HepG2 (cell line): ENCODE data around the gene TUFM. TPM values are rescaled to one million over a fixed set of nuclear protein-coding genes. Genes with fewer than 3 reads are reported as not detected.

Experiments used
- DBP ChIP-seq: sonication (generic); formaldehyde crosslinking; IDR thresholded peaks from 2 replicates; pipeline ENCODE4 v1.4.0; 2020; ENCODE audit warnings: missing genetic modification reagents; ENCODE audit errors: not compliant biosample characterization
- DNMT3B ChIP-seq: conservative IDR thresholded peaks from 2 replicates; pipeline ENCODE4 v1.6.1; 2016; ENCODE audit warnings: missing biosample characterization, control low read depth
- FOXJ3 ChIP-seq: sonication (generic); formaldehyde crosslinking; IDR thresholded peaks from 2 replicates; pipeline ENCODE4 v1.4.0; 2020; ENCODE audit warnings: missing genetic modification reagents, mild to moderate bottlenecking, borderline replicate concordance
- HMGXB4 ChIP-seq, 2 experiments: sonication (generic) in 1 of 2; formaldehyde crosslinking in 1 of 2; IDR thresholded peaks; 2 replicates each; pipeline versions ENCODE4 v1.4.0 to v1.6.1; 2018 to 2020; ENCODE audit warnings: missing genetic modification reagents in 2 of 2, borderline replicate concordance in 1 of 2, low read depth in 1 of 2, mild to moderate bottlenecking in 1 of 2, missing biosample characterization in 1 of 2
- KLF15 ChIP-seq: sonication (generic); formaldehyde crosslinking; IDR thresholded peaks from 2 replicates; pipeline ENCODE4 v1.8.1; 2023; ENCODE audit warnings: borderline replicate concordance, mild to moderate bottlenecking, inconsistent platforms, missing genetic modification reagents, mixed read lengths
- MYC ChIP-seq: sonication (generic); formaldehyde crosslinking; IDR thresholded peaks from 2 replicates; pipeline ENCODE4 v1.9.0; 2021; ENCODE audit warnings: missing genetic modification reagents, borderline replicate concordance
- NFE2L1 ChIP-seq: sonication (generic); formaldehyde crosslinking; IDR thresholded peaks from 2 replicates; pipeline ENCODE4 v1.4.0; 2020; ENCODE audit warnings: missing genetic modification reagents, mild to moderate bottlenecking, borderline replicate concordance
- RARG ChIP-seq: sonication (generic); formaldehyde crosslinking; IDR thresholded peaks from 2 replicates; pipeline ENCODE4 v1.4.0; 2020; ENCODE audit warnings: low read depth, mild to moderate bottlenecking, missing genetic modification reagents
- SIX4 ChIP-seq: sonication (generic); formaldehyde crosslinking; IDR thresholded peaks from 2 replicates; pipeline ENCODE4 v1.4.0; 2020; ENCODE audit warnings: missing genetic modification reagents
- TAF15 ChIP-seq: fragments of 200-400 bp; formaldehyde crosslinking; IDR thresholded peaks from one replicate; pipeline ENCODE4 v1.6.1; 2018; ENCODE audit warnings: mild to moderate bottlenecking, low read depth, low read length; ENCODE audit not compliant: poor library complexity, severe bottlenecking
- TP53 ChIP-seq: sonication (generic); formaldehyde crosslinking; conservative IDR thresholded peaks from 2 replicates; pipeline ENCODE4 v1.4.0; 2020; ENCODE audit warnings: missing genetic modification reagents
- U2AF2 ChIP-seq: fragments of 200-400 bp; formaldehyde crosslinking; IDR thresholded peaks from 2 replicates; pipeline ENCODE4 v1.6.1; 2017; ENCODE audit warnings: low read depth, mild to moderate bottlenecking, low read length
- YEATS4 ChIP-seq: sonication (generic); formaldehyde crosslinking; IDR thresholded peaks from 2 replicates; pipeline ENCODE4 v1.4.0; 2020; ENCODE audit warnings: missing genetic modification reagents, borderline replicate concordance
- ZGPAT ChIP-seq: IDR thresholded peaks from 2 replicates; pipeline ENCODE4 v1.6.1; 2016; ENCODE audit warnings: mild to moderate bottlenecking
- ZNF24 ChIP-seq: fragments of 450-650 bp; IDR thresholded peaks from 2 replicates; pipeline ENCODE4 v1.6.1; 2017; ENCODE audit warnings: antibody characterized with exemption, mild to moderate bottlenecking
- ZNF333 ChIP-seq: sonication (generic); formaldehyde crosslinking; IDR thresholded peaks from 2 replicates; pipeline ENCODE4 v1.4.0; 2020; ENCODE audit warnings: mild to moderate bottlenecking, missing genetic modification reagents, borderline replicate concordance
- ZNF430 ChIP-seq: sonication (generic); formaldehyde crosslinking; IDR thresholded peaks from 2 replicates; pipeline ENCODE4 v1.9.0; 2021; ENCODE audit warnings: mild to moderate bottlenecking, missing genetic modification reagents
- ZNF501 ChIP-seq: sonication (generic); formaldehyde crosslinking; IDR thresholded peaks from 2 replicates; pipeline ENCODE4 v1.5.1; 2020; ENCODE audit warnings: mild to moderate bottlenecking, moderate library complexity, missing genetic modification reagents
- ZNF549 ChIP-seq: sonication (generic); formaldehyde crosslinking; IDR thresholded peaks from 2 replicates; pipeline ENCODE4 v1.5.0; 2020; ENCODE audit warnings: missing genetic modification reagents
- ZSCAN12 ChIP-seq: sonication (generic); formaldehyde crosslinking; IDR thresholded peaks from 2 replicates; pipeline ENCODE4 v1.9.0; 2021; ENCODE audit warnings: mild to moderate bottlenecking, missing genetic modification reagents
- ZSCAN9 ChIP-seq: IDR thresholded peaks from 2 replicates; pipeline ENCODE4 v1.6.1; 2016; ENCODE audit warnings: borderline replicate concordance
- polyA plus RNA-seq, 8 experiments: library from polyadenylated mRNA; depleted of rRNA in 3 of 8; stranded (reverse) in 7 of 8; unstranded in 1 of 8; fragments of >200 nt; fragmentation: Illumina TruSeq in 4 of 8; extraction: Trizol in 4 of 8; gene quantifications; 2 replicates each; pipeline versions ENCODE4 v1.2.1 to v1.2.3, GENCODE V29; 2011 to 2016; ENCODE audit warnings: low read depth in 4 of 8, missing spikeins in 1 of 8, mixed read lengths in 1 of 8; ENCODE audit not compliant: insufficient read depth in 1 of 8
- total RNA-seq, 5 experiments: library from RNA; depleted of rRNA; stranded (reverse); fragments of >200 nt; fragmentation: Illumina TruSeq; extraction: Trizol; gene quantifications; 2 replicates each; pipeline ENCODE4 v1.2.3, GENCODE V29; 2016; ENCODE audit warnings: low read depth in 1 of 5
- TF ChIP-seq, protein P1 (sequence below): sonication (generic); formaldehyde crosslinking; IDR thresholded peaks from 2 replicates; pipeline ENCODE4 v1.8.0; 2022; ENCODE audit warnings: low read depth, missing genetic modification reagents

TUFM gene
- total and polyA plus RNA-seq, 2 of the 13 experiments (the other 11 are each of a cell fraction or from before 2014, with no cell fraction given) = 206 to 298 TPM

- TF ChIP-seq DNMT3B (CRISPR knock-in tag) (peak; percentile 93), RARG (CRISPR knock-in tag) (no peak), ZNF24 (no peak), TP53 (CRISPR knock-in tag) (no peak; the same call in 1 of the 2 replicates), MYC (peak; percentile 87; the same call in 1 of the 2 replicates), ZNF549 (no peak), ZNF430 (CRISPR knock-in tag) (no peak), FOXJ3 (CRISPR knock-in tag) (peak; percentile 46; the same call in 1 of the 2 replicates), ZSCAN9 (CRISPR knock-in tag) (no peak; the same call in 1 of the 2 replicates), YEATS4 (CRISPR knock-in tag) (peak; percentile 92), KLF15 (CRISPR knock-in tag) (peak; percentile 67; the same call in 1 of the 2 replicates), ZNF501 (CRISPR knock-in tag) (no peak; the same call in none of the 2 replicates), NFE2L1 (CRISPR knock-in tag) (no peak), TAF15 (no peak), ZSCAN12 (no peak), ZNF333 (CRISPR knock-in tag) (no peak), U2AF2 (no peak), DBP (CRISPR knock-in tag) (peak; percentile 86), ZGPAT (peak; percentile 80; the same call in 1 of the 2 replicates), HMGXB4 (CRISPR knock-in tag; IDR thresholded peaks at IDR 0.05; ENCODE audit: borderline replicate concordance in 1 of 2, low read depth in 1 of 2) (peak; percentile 82 to 85), SIX4 (no peak)
- TF ChIP-seq, protein P1, sequence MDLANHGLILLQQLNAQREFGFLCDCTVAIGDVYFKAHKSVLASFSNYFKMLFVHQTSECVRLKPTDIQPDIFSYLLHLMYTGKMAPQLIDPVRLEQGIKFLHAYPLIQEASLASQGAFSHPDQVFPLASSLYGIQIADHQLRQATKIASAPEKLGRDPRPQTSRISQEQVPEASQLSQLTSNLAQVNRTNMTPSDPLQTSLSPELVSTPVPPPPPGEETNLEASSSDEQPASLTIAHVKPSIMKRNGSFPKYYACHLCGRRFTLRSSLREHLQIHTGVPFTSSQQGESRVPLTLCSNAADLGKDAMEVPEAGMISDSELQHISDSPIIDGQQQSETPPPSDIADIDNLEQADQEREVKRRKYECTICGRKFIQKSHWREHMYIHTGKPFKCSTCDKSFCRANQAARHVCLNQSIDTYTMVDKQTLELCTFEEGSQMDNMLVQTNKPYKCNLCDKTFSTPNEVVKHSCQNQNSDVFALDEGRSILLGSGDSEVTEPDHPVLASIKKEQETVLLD (CRISPR knock-in tag) = peak; percentile 69; the same call in 1 of the 2 replicates
Observed at GRCh38 chr16:28823873-28824716, 22.1 kb downstream of the TUFM start (continued).
